ENCODE data around the gene MYO6. TPM values are rescaled to one million over a fixed set of nuclear protein-coding genes. Genes with fewer than 3 reads are reported as not detected.

Gene MYO6
- total and polyA plus RNA-seq, 2 of the 4 experiments (the other 2 are of a cell fraction) = 6.1 to 6.8 TPM

GRCh38 chr6:75852721-75853120 lies 103.7 kb downstream of the MYO6 start:
- Histone ChIP-seq H3K23ac (ENCODE audit: low read depth, low read length) (no peak overlapping the region), H4K20me1 (ENCODE audit: insufficient read depth, low read length) (no peaks in the 10 kb centered on the region), H3K9me3 (ENCODE audit: control insufficient read depth, insufficient read depth, low read length) (no peaks in the 10 kb centered on the region), H4K91ac (ENCODE audit: insufficient read depth, low read depth, low read length) (no peak overlapping the region), H3K14ac (replicated peaks; ENCODE audit: low read depth, low read length) (no peak overlapping the region; the same call in 1 of the 2 replicates), H3K18ac (ENCODE audit: low read depth, low read length) (no peak overlapping the region; the same call in 1 of the 2 replicates), H3K36me3 (ENCODE audit: control insufficient read depth, insufficient read depth, low read length) (no peaks in the 10 kb centered on the region), H3K27ac (ENCODE audit: insufficient read depth, low read length) (no peak overlapping the region), H2AK5ac (ENCODE audit: low read depth, low read length) (no peak overlapping the region), H4K8ac (ENCODE audit: low read depth in 2 of 2, low read length in 2 of 2) (no peak overlapping the region), H3K4me2 (ENCODE audit: low read depth, low read length) (peak overlapping the region; percentile 59; the same call in 1 of the 2 replicates), H3K79me1 (ENCODE audit: low read depth in 1 of 2, low read length in 2 of 2) (peaks cover 0 to 6% of the 10 kb centered on the region in 2 experiments; a peak in 2 of 4 replicates), H4K5ac (ENCODE audit: low read depth, low read length) (no peak overlapping the region), H2BK5ac (ENCODE audit: low read depth, low read length, poor library complexity, severe bottlenecking) (no peak overlapping the region), H3K27me3 (ENCODE audit: control insufficient read depth, insufficient read depth, low read length) (no peaks in the 10 kb centered on the region), H3K4me1 (ENCODE audit: control insufficient read depth, insufficient read depth, low read length) (peaks cover 8% of the 10 kb centered on the region), H2AK9ac (replicated peaks; ENCODE audit: low read depth, low read length, poor library complexity) (no peak overlapping the region), H2BK20ac (ENCODE audit: low read depth, low read length) (no peak overlapping the region), H3K9ac (ENCODE audit: low read depth, low read length) (no peak overlapping the region), H3K9me1 (ENCODE audit: insufficient read depth, low read length) (peaks cover 6% of the 10 kb centered on the region), H2BK120ac (ENCODE audit: low read depth, low read length) (no peak overlapping the region), H2BK15ac (ENCODE audit: low read depth, low read length) (no peak overlapping the region), H3K4me3 (ENCODE audit: insufficient read depth, low read depth, low read length) (no peak overlapping the region), H3K4ac (ENCODE audit: low read depth, low read length) (no peak overlapping the region), H3K56ac (ENCODE audit: extremely low read depth, insufficient read depth, low read length) (no peak overlapping the region), H2AFZ (replicated peaks; ENCODE audit: low read length, poor library complexity) (no peak overlapping the region)
- no TSS peak for BruUV-seq (replicated peaks)
- intact Hi-C loops (cut with micrococcal nuclease) = no loop called here
- in situ Hi-C loops (cut with MboI; ENCODE audit: low sequenced_read_pairs) = no loop called here
- ChIA-PET POLR2A (ENCODE audit: unreplicated experiment) (no interaction called here), CTCF (interaction anchor here (0.5 to 0.8 kb wide), 2 partner anchors 14 to 83 kb away, joined by 3 read pairs; no protein-coding TSS in a partner anchor)
- no CpG with 5 or more reads among the region's 4 CpGs for WGBS, 2 experiments (ENCODE audit: extremely low coverage in 2 of 2, insufficient read length in 1 of 2)
- no peak for TF ChIP-seq MAZ (IDR thresholded peaks at IDR 0.05; ENCODE audit: borderline replicate concordance, low read depth, low read length)
- TF ChIP-seq POLR2A (IDR thresholded peaks at IDR 0.05; ENCODE audit: low read depth, low read length) = no peak
- no peak for TF ChIP-seq CEBPB (IDR thresholded peaks at IDR 0.05; ENCODE audit: low read depth, low read length)
- no peak for TF ChIP-seq MAFK (IDR thresholded peaks at IDR 0.05; ENCODE audit: low read depth, low read length)
- no peak for TF ChIP-seq BHLHE40 (IDR thresholded peaks at IDR 0.05; ENCODE audit: low read depth, low read length)
- TF ChIP-seq, protein P1, sequence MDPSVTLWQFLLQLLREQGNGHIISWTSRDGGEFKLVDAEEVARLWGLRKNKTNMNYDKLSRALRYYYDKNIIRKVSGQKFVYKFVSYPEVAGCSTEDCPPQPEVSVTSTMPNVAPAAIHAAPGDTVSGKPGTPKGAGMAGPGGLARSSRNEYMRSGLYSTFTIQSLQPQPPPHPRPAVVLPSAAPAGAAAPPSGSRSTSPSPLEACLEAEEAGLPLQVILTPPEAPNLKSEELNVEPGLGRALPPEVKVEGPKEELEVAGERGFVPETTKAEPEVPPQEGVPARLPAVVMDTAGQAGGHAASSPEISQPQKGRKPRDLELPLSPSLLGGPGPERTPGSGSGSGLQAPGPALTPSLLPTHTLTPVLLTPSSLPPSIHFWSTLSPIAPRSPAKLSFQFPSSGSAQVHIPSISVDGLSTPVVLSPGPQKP (IDR thresholded peaks at IDR 0.05; ENCODE audit: borderline replicate concordance, low read depth, low read length) = no peak
- no peak for TF ChIP-seq RFX5 (IDR thresholded peaks at IDR 0.05; ENCODE audit: low read depth, low read length)
- TF ChIP-seq NFE2L2 (IDR thresholded peaks at IDR 0.05; ENCODE audit: low read depth, low read length) = no peak
- dilution Hi-C loops (cut with HindIII; ENCODE audit: low sequenced_read_pairs, unreplicated experiment) = no loop called here
- peak; percentile 29 for DNase-seq
- ATAC-seq (ENCODE audit: low read depth) = peak; percentile 38

All from IMR-90 (cell line).